GM12892 (cell line): ENCODE data around the gene NACC2. TPM values are rescaled to one million over a fixed set of nuclear protein-coding genes. Genes with fewer than 3 reads are reported as not detected.

Experiments used
- DNase-seq: peaks from one replicate; pipeline ENCODE4 v3.0.0; 2011; ENCODE audit not compliant: insufficient read length
- FAIRE-seq: peaks from 2 replicates; lab custom pipeline; 2011; peaks lifted over from hg19 to GRCh38; lab: Jason Lieb, UNC
- POLR2A ChIP-seq: IDR thresholded peaks from 2 replicates; pipeline ENCODE4 v1.6.1; 2011; ENCODE audit warnings: low read depth, low read length, control low read depth
- POLR2AphosphoS5 ChIP-seq: IDR thresholded peaks from 2 replicates; pipeline ENCODE4 v1.6.1; 2011; ENCODE audit warnings: low read depth, low read length, control low read depth
- TAF1 ChIP-seq: IDR thresholded peaks from 2 replicates; pipeline ENCODE4 v1.6.1; 2011; ENCODE audit warnings: low read depth, mild to moderate bottlenecking, control low read depth, low read length, borderline replicate concordance
- polyA plus RNA-seq: library from polyadenylated mRNA; unstranded; fragments of >200 nt; gene quantifications from one replicate; pipeline ENCODE4 v1.2.1, GENCODE V29; 2012; ENCODE audit warnings: missing spikeins, inconsistent platforms; ENCODE audit not compliant: missing spikeins

Gene NACC2, protein sequence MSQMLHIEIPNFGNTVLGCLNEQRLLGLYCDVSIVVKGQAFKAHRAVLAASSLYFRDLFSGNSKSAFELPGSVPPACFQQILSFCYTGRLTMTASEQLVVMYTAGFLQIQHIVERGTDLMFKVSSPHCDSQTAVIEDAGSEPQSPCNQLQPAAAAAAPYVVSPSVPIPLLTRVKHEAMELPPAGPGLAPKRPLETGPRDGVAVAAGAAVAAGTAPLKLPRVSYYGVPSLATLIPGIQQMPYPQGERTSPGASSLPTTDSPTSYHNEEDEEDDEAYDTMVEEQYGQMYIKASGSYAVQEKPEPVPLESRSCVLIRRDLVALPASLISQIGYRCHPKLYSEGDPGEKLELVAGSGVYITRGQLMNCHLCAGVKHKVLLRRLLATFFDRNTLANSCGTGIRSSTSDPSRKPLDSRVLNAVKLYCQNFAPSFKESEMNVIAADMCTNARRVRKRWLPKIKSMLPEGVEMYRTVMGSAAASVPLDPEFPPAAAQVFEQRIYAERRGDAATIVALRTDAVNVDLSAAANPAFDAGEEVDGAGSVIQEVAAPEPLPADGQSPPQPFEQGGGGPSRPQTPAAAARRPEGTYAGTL
- 0.04 TPM for polyA plus RNA-seq

DNA sequence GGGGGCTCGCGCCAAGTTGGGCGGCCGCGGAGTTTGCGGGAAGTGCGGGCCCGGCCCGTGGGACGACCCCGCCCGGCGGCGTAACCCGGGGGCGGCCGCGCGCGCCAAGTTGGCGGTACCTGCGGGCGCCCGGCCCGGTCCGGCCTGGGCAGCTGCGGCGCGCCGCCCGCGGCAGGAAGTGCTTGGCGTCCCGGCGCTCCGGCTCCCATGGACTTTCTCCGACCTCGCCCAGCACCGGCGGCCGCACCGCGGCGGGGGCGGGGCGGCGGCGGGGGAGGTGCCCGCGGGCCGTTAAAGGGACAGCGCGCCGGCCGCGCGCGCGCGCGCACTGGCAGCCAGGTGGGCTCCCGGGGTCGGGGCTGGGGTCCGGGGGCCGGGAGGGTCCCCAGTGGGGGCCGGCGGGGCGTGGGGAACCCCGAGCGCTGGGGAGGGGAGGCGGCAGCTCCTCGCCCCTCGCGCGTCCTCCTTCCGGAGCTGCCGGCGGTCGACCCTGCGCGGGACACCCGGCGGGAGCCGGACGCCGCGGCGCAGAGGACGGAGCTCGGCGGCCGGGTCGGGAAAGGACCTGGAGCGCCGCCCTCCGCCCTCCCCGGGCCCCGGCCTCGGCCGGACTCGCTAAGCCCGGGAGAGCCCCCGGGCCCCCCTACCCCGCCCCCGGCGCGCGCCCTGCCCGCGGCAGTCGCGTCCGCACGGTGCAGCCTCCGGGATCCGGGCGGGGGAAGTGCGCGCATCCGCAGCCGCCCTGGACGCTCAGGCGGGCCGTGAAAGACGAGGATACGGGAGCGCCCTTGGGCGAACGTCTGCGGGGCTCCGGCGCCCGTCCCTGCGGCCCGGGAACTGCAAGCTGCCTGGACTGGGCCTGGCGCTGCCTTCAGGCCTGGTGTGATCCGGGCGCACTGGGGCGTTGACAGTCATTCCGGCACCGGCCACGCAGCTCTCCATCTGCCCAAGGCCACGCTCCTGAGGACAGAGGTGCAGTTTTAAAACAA lies at the start of gene NACC2:
Gene NACC2 (minus strand): TSS at position 220 of the 989 bp plus-strand sequence. CDS start 44,768 bp downstream, outside the sequence.
- no peak for FAIRE-seq
- DNase-seq: no peak

DNA sequence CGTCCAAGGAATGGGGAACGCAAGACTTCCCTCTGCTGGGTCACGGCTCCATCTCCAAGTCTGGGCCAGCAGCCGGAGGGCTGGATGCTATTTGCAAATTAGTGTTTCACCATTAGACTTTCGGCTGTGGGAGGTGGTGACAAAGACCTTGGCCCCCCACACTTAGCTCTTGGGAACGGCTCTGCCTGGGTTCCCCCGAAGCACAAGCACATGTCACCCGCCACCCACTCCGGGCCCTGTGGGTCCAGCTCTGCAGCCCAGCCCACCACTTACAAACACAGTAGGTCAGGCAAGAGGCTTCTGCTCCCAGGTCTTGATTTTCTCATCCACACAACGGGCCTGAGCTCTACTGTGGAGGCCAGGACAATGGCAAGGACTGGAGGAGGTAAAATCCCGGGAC lies 49.4 kb upstream of the NACC2 start:
- no peak for DNase-seq
- FAIRE-seq: no peak
- TF ChIP-seq POLR2A (no peak), TAF1 (no peak), POLR2AphosphoS5 (no peak)

More for the DNA sequence above, at the start of gene NACC2:
- TF ChIP-seq TAF1 (no peak), POLR2A (no peak), POLR2AphosphoS5 (no peak)

DNA sequence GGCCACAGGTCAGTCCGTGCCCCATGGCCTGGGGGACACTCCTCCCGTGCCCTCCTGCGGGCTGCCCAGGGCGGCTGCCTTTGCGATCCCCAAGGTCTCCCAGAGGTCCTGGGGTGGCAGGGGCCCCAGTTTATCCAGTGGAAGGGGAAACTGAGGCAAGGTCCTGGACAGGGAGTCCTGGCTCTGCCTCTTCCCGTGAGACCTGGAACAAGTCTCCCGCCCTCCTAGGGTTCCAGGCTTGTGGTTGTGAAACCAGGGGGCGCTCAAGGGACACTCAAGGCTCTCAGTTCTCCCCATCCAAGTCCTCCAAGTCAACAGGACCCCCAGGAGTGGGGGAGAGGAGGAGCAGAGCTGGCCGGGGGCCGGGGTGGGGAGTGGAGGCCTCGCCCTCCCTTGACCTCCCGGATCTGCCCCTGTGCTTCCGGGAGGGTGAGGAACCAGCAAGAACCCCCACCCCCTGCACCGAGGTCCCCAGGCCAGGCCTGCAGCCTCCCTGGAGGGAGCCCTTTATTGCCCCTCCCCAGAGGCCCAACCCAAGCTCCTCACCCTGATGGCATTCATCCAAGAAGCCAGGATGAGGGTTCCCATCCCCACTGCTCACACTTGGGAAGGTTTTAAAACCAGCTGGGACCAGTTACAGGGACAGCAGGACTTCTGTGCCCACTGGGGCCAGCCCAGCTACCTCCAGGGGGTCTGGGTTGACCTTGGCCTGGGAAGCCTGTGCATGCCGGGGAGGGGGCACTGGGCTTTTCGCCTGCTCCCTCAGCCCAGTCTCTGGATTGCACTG lies 48.3 kb upstream of the NACC2 start:
- DNase-seq: no peak
- no peak for FAIRE-seq
- no peak for TF ChIP-seq POLR2AphosphoS5
- no peak for TF ChIP-seq TAF1
- TF ChIP-seq POLR2A: no peak

DNA sequence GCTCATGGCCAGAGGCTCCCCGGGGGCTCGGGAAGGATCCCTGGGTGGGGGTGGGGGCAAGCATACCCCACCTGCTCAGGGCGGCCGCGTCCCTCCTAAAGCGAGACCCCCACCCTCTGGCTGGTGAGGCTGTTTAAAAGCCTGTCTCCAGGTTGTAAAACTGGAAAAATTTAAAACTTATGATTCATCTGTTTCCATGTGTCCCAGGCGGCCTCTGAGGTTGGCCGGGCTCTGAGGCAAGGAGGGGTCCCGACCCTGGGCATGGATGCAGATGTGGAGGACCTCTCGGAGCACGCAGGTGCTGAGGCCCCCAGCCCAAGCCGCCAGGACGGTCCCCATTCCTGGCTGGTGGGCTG lies 47.7 kb upstream of the NACC2 start:
- TF ChIP-seq TAF1 (no peak), POLR2A (no peak), POLR2AphosphoS5 (no peak)
- DNase-seq: no peak
- FAIRE-seq: no peak

DNA sequence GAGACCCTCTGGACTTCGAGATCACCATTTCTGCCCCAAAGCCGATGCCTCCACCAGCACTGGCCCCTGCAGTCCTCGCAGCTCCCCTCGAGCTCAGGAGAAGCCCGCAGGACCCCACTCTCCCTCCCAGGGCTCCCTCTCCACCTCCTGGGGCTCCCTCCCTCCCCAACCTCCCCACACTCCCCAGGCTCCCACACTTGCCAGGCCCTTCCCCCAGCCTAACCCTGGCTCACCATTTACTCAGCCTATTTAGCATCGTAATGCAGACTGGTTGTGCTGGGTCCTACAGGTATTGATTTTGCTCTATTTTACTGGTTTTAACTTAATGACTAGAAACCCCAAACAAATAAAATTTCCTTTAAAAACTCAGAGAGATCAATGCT lies 47.3 kb upstream of the NACC2 start:
- TF ChIP-seq POLR2AphosphoS5 (no peak), POLR2A (no peak), TAF1 (no peak)
- no peak for FAIRE-seq
- DNase-seq: no peak

DNA sequence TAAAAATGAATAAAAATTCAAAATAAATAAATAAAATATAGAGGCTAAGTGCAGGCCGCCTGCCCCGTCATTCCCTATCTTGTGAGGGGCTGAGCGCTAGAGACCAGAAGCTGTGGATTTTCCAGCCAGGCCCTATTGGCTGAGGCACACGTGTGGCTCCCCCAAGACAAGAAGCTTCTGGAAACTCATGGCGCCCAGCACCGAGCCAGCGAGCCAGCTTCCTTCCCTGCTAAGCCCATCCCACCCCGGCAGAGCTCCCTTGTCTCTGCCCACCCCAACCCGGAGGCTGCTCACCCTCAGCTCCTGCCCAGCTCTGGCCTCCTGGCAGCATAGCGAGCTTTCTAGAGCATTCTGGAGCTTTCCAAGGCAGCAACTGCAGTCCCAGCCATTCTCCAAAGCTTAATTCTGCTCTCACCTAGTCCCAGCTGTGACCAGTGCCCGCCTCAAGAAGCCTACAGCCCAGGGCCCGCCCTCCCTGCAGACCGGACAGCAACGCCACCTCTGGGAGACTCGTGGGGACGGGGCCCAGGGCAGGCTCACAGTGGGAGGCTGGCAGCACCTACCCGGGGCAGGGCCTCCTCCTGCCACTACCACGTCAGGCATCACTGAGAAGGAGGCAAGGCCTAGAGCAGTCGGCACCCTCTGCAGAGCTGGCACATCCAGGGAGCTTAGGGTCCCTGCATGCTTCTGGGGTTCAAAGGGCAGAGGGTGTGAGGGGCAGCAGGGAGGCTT lies 46.8 kb upstream of the NACC2 start:
- no peak for FAIRE-seq
- TF ChIP-seq TAF1: no peak
- no peak for TF ChIP-seq POLR2AphosphoS5
- TF ChIP-seq POLR2A: no peak
- DNase-seq: no peak

DNA sequence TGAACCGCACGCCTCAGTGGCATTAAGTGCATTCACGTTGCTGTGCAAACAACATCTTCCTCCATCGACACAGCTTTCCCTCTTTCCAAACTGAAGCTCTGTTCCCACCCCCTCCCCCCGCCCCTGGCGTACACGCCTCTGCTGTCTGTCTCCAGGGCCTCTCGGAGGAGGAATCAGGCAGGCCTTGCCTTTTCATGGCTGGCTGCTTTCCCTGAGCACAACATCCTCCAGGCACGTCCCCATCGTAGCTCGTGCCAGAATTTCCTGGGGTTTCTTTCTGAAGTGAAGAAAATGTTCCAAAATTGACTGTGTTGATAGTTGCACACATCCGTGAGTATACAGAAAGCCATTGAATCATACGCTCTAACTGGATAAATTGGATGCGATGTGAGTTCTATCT lies 45.9 kb upstream of the NACC2 start:
- no peak for FAIRE-seq
- TF ChIP-seq TAF1 (no peak), POLR2AphosphoS5 (no peak), POLR2A (no peak)
- DNase-seq: no peak

DNA sequence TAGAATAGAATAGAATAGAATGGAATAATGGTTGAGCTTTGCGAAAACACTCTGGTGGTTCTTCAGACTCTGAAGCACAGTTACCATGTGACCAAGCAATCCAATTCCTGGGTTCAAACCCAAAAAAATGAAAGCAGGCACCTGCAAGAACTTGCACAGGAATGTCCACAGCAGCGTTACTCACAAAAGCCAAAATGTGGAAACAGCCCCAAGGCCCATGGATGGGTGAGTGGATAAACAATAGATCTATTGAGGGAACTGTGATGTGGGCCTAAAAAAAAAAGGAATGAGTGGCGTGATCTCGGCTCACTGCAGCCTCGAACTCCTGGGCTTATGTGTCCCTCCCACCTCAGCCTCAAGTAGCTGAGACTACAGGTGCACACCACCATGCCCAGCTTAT lies 45.0 kb upstream of the NACC2 start:
- DNase-seq: no peak
- no peak for FAIRE-seq
- TF ChIP-seq POLR2A (no peak), TAF1 (no peak), POLR2AphosphoS5 (no peak)

DNA sequence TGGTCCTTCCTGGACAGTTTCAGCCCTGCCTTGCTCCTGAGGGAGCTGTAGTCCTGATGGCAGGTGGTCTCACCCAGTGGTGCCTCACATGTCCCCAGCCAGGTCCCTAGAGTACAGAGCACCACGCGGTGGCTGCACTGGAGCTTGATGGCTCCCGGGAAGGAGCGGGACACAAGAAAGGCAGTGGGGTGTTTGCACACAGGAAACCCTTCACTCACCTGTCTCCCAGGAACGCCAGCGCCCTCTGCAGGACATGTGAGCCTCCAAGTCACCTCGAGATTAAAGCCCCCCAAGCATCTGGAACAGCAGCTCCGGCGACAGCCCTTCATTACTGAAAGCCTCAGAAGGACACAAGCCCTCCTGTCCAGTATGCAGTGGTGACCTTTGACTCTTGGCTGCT lies 43.5 kb upstream of the NACC2 start:
- TF ChIP-seq POLR2A (no peak), TAF1 (no peak), POLR2AphosphoS5 (no peak)
- DNase-seq (no peak), FAIRE-seq (no peak)
